ENCODE data around the gene SNCB.

DNA sequence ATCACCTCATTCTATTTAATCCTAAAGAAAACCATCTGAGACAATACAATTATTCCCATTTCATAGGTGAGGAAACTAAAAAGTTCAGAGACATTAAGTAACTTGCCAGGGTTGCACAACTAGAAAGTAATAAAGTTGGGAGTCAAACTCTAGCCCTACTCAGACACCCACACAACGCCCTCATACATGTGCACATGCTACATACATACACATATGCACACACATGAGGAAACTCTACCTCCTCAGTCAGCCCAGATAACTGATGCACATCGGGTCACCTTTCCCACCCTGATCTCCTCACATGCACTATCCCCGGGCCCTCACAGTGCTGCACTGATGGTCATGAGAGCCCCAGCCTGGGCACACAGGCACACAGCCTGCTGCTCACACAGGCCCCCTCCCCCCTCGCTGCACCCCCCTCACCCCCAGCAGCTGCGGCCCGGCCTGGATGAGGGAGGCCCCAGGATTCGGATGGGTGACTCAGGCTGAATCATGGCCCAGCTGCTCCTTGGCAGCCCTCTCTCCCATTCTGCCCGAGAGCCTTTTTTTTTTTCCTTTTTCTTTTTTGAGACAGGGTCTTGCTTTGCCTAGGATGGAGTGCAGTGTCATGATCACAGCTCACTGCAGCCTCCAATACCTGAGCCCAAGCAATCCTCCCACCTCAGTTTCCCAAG is 15.4 kb downstream of the SNCB start:
- TF ChIP-seq POLR2A (IDR thresholded peaks at IDR 0.05), result no peak
- TF ChIP-seq, protein P1, sequence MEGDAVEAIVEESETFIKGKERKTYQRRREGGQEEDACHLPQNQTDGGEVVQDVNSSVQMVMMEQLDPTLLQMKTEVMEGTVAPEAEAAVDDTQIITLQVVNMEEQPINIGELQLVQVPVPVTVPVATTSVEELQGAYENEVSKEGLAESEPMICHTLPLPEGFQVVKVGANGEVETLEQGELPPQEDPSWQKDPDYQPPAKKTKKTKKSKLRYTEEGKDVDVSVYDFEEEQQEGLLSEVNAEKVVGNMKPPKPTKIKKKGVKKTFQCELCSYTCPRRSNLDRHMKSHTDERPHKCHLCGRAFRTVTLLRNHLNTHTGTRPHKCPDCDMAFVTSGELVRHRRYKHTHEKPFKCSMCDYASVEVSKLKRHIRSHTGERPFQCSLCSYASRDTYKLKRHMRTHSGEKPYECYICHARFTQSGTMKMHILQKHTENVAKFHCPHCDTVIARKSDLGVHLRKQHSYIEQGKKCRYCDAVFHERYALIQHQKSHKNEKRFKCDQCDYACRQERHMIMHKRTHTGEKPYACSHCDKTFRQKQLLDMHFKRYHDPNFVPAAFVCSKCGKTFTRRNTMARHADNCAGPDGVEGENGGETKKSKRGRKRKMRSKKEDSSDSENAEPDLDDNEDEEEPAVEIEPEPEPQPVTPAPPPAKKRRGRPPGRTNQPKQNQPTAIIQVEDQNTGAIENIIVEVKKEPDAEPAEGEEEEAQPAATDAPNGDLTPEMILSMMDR (IDR thresholded peaks at IDR 0.05), result no peak
